ENCODE data around the gene R3HDM2. TPM values are rescaled to one million over a fixed set of nuclear protein-coding genes. Genes with fewer than 3 reads are reported as not detected.

The R3HDM2 gene
- total and polyA plus RNA-seq, 4 donors, result 18.1 to 60.7 (median 30.6) TPM

DNA sequence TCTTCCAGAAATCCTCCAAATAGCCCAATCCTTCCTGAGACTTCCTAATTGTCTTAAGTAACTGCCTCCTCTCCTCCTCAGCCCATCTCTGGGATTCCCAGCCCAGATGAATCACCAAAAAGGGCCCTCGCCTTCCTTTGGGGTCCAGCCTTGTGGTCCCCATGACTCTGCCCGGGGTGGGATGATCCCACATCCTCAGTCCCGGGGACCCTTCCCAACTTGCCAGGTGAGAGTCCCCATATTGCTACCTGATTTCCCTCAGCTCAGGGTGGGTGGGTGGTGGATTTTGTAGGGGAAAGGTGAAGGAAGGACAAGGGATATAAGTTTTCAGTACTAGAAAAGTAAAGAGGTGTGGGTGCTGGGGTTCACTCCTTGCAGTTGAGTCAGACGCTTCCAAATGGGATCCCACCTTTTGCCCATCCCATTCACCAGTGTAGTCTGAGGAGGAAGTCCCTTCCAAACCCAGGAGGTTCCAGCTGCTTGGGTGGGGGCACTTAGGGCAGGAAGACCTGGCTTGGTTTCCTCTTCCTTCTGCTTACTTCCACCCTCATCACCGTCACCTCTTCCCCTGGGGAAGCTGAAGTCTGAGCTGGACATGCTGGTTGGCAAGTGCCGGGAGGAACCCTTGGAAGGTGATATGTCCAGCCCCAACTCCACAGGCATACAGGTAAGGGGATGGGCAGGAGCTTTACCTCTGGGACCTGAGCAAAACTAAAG is 34.3 kb upstream of the R3HDM2 start:
- no peak for ATAC-seq (ENCODE audit: insufficient read depth, low FRiP score)
- DNase-seq, result no peak

DNA sequence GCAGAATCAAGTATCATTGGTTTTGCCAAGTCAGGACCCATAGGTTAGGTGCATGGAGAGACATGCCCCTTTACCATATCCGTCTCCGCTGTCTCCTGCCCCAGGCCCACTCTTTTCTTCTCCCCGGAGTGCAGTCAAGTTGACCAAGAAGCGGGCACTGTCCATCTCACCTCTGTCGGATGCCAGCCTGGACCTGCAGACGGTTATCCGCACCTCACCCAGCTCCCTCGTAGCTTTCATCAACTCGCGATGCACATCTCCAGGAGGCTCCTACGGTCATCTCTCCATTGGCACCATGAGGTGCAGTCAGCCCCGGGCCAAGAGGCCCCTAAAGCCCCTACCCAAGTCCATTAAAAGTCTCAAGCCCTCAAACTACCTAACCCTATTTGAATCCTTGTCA is 33.7 kb upstream of the R3HDM2 start:
- no peaks in the 10 kb centered on the region for H3K9me3 ChIP-seq (ENCODE audit: control insufficient read depth in 4 of 4, insufficient read depth in 3 of 4, low read length in 3 of 4)
- no peak for ATAC-seq (ENCODE audit: insufficient read depth, low FRiP score)
- H3K27me3 ChIP-seq (ENCODE audit: control insufficient read depth in 3 of 3, insufficient read depth in 3 of 3, low read length in 2 of 3), result peaks cover 0 to 10% (median 0%) of the 10 kb centered on the region in 3 donors
- H3K27ac ChIP-seq (ENCODE audit: low read depth in 1 of 2, low read length in 1 of 2), result no peak overlapping the region
- TF ChIP-seq, protein P1, sequence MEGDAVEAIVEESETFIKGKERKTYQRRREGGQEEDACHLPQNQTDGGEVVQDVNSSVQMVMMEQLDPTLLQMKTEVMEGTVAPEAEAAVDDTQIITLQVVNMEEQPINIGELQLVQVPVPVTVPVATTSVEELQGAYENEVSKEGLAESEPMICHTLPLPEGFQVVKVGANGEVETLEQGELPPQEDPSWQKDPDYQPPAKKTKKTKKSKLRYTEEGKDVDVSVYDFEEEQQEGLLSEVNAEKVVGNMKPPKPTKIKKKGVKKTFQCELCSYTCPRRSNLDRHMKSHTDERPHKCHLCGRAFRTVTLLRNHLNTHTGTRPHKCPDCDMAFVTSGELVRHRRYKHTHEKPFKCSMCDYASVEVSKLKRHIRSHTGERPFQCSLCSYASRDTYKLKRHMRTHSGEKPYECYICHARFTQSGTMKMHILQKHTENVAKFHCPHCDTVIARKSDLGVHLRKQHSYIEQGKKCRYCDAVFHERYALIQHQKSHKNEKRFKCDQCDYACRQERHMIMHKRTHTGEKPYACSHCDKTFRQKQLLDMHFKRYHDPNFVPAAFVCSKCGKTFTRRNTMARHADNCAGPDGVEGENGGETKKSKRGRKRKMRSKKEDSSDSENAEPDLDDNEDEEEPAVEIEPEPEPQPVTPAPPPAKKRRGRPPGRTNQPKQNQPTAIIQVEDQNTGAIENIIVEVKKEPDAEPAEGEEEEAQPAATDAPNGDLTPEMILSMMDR (IDR thresholded peaks at IDR 0.05; ENCODE audit: control extremely low read depth, extremely low read depth), result no peak
- H3K4me3 ChIP-seq, result no peak overlapping the region
- 93 to 94% methylated on average over 12 of the region's 12 CpGs for WGBS, 2 donors
- peaks cover 0 to 32% (median 14%) of the 10 kb centered on the region in 4 donors for H3K36me3 ChIP-seq (ENCODE audit: control insufficient read depth in 4 of 4, insufficient read depth in 4 of 4, low read length in 4 of 4)
- no peak for DNase-seq
- H3K9ac ChIP-seq (ENCODE audit: insufficient read depth in 1 of 2, low read length in 2 of 2), result no peak overlapping the region
- H3K4me1 ChIP-seq (ENCODE audit: control insufficient read depth in 5 of 5, insufficient read depth in 5 of 5, low read length in 5 of 5), result peaks cover 0 to 8% (median 4%) of the 10 kb centered on the region in 5 donors

More for the DNA sequence above, 34.3 kb upstream of the R3HDM2 start:
- Histone ChIP-seq H3K9me3 (ENCODE audit: control insufficient read depth in 4 of 4, insufficient read depth in 3 of 4, low read length in 3 of 4) (no peaks in the 10 kb centered on the region), H3K4me1 (ENCODE audit: control insufficient read depth in 5 of 5, insufficient read depth in 5 of 5, low read length in 5 of 5) (peaks cover 0 to 8% (median 4%) of the 10 kb centered on the region in 5 donors), H3K9ac (ENCODE audit: insufficient read depth in 1 of 2, low read length in 2 of 2) (no peak overlapping the region), H3K27me3 (ENCODE audit: control insufficient read depth in 3 of 3, insufficient read depth in 3 of 3, low read length in 2 of 3) (peaks cover 0 to 10% (median 0%) of the 10 kb centered on the region in 3 donors), H3K4me3 (no peak overlapping the region), H3K27ac (ENCODE audit: low read depth in 1 of 2, low read length in 1 of 2) (no peak overlapping the region), H3K36me3 (ENCODE audit: control insufficient read depth in 4 of 4, insufficient read depth in 4 of 4, low read length in 4 of 4) (peaks cover 0 to 35% (median 16%) of the 10 kb centered on the region in 4 donors)
- WGBS, 2 donors, result 79 to 80% methylated on average over 6 of the region's 6 CpGs
- TF ChIP-seq, protein P1 (IDR thresholded peaks at IDR 0.05; ENCODE audit: control extremely low read depth, extremely low read depth), result no peak

DNA sequence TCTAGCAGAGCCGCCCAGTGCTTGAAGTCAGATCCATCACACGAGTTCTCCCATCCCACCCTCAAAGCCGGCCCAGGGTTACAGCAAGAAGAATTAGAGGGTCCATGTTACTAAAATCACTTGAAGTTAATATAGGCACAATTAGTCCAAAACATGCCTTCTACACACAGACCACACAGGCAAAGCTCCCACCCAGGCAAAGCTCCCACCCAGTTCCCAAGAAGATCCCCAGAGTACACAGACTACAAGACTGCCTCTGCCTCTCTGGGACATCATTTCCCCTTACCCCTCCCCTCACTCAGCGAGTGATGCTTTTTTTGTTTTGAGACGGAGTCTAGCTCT is 32.0 kb upstream of the R3HDM2 start:
- Histone ChIP-seq H3K9ac (ENCODE audit: insufficient read depth in 1 of 2, low read length in 2 of 2) (no peak overlapping the region), H3K27me3 (ENCODE audit: control insufficient read depth in 3 of 3, insufficient read depth in 3 of 3, low read length in 2 of 3) (peaks cover 0 to 10% (median 0%) of the 10 kb centered on the region in 3 donors), H3K27ac (ENCODE audit: low read depth in 1 of 2, low read length in 1 of 2) (no peak overlapping the region), H3K36me3 (ENCODE audit: control insufficient read depth in 4 of 4, insufficient read depth in 4 of 4, low read length in 4 of 4) (peaks cover 0 to 24% (median 11%) of the 10 kb centered on the region in 4 donors), H3K9me3 (ENCODE audit: control insufficient read depth in 4 of 4, insufficient read depth in 3 of 4, low read length in 3 of 4) (no peaks in the 10 kb centered on the region), H3K4me3 (no peak overlapping the region), H3K4me1 (ENCODE audit: control insufficient read depth in 5 of 5, insufficient read depth in 5 of 5, low read length in 5 of 5) (peaks cover 0 to 15% (median 6%) of the 10 kb centered on the region in 5 donors)
- TF ChIP-seq, protein P1 (IDR thresholded peaks at IDR 0.05; ENCODE audit: control extremely low read depth, extremely low read depth), result no peak
- 25 to 28% methylated on average over 5 of the region's 5 CpGs for WGBS, 2 donors
- ATAC-seq (ENCODE audit: insufficient read depth, low FRiP score) (no peak), DNase-seq (no peak)

Measured in lung (tissue), 12 donors.